GM23338 (cell line): ENCODE data around the gene ECM2.

Experiments
- CREB1 ChIP-seq: fragments of 250-450 bp; sonication (Bioruptor Pico); IDR thresholded peaks from 2 replicates; pipeline ENCODE4 v1.5.0; 2020; ENCODE audit warnings: low read depth, mild to moderate bottlenecking, moderate library complexity
- CTCF ChIP-seq, 2 experiments: fragments of 200-600 bp in 1 of 2; sonication (generic) in 1 of 2; conservative IDR thresholded peaks; 2 replicates each; pipeline versions ENCODE4 v1.5.1 to v1.6.1; 2016 to 2017; ENCODE audit warnings: antibody characterized with exemption in 2 of 2, low read depth in 2 of 2, mild to moderate bottlenecking in 2 of 2, moderate library complexity in 1 of 2
- ETS1 ChIP-seq: IDR thresholded peaks from 2 replicates; pipeline ENCODE4 v1.6.1; 2016; ENCODE audit warnings: antibody characterized with exemption
- EZH2 ChIP-seq: fragments of 200-600 bp; sonication (generic); IDR thresholded peaks from one replicate; pipeline ENCODE4 v1.8.0; 2017; ENCODE audit warnings: antibody characterized with exemption, mild to moderate bottlenecking, low read depth; ENCODE audit not compliant: unreplicated experiment
- EZH2phosphoT487 ChIP-seq: fragments of 200-600 bp; sonication (generic); IDR thresholded peaks from one replicate; pipeline ENCODE4 v1.8.1; 2018; ENCODE audit warnings: antibody characterized with exemption; ENCODE audit not compliant: unreplicated experiment
- JUNB ChIP-seq: IDR thresholded peaks from one replicate; pipeline ENCODE4 v1.6.1; 2016; ENCODE audit warnings: antibody characterized with exemption; ENCODE audit not compliant: unreplicated experiment
- NANOG ChIP-seq: IDR thresholded peaks from 2 replicates; pipeline ENCODE4 v1.6.1; 2016; ENCODE audit warnings: antibody characterized with exemption, borderline replicate concordance
- POLR2AphosphoS5 ChIP-seq: IDR thresholded peaks from 2 replicates; pipeline ENCODE4 v1.6.1; 2016; ENCODE audit warnings: antibody characterized with exemption, low read depth
- REST ChIP-seq: IDR thresholded peaks from one replicate; pipeline ENCODE4 v1.6.1; 2018; ENCODE audit warnings: antibody characterized with exemption; ENCODE audit not compliant: unreplicated experiment
- STAT1 ChIP-seq: IDR thresholded peaks from one replicate; pipeline ENCODE4 v1.6.1; 2016; ENCODE audit warnings: antibody characterized with exemption; ENCODE audit not compliant: unreplicated experiment
- ZNF114 ChIP-seq: fragments of 250-450 bp; sonication (Bioruptor Pico); IDR thresholded peaks from 2 replicates; pipeline ENCODE4 v1.5.0; 2020; ENCODE audit warnings: mild to moderate bottlenecking, moderate library complexity
- ZNF331 ChIP-seq: fragments of 250-450 bp; sonication (Bioruptor Pico); IDR thresholded peaks from 2 replicates; pipeline ENCODE4 v1.5.0; 2020; ENCODE audit warnings: low read depth, mild to moderate bottlenecking, moderate library complexity
- ZNF462 ChIP-seq: fragments of 250-450 bp; sonication (Bioruptor Pico); IDR thresholded peaks from 2 replicates; pipeline ENCODE4 v1.5.0; 2020; ENCODE audit warnings: mild to moderate bottlenecking, moderate library complexity

- TF ChIP-seq REST (no peak), CTCF (conservative IDR thresholded peaks at IDR 0.05; ENCODE audit: low read depth in 2 of 2) (no peak), ETS1 (no peak), EZH2phosphoT487 (no peak), POLR2AphosphoS5 (no peak), JUNB (no peak), EZH2 (no peak), NANOG (no peak), CREB1 (CRISPR knock-in tag) (no peak), ZNF331 (CRISPR knock-in tag) (no peak), STAT1 (no peak), ZNF462 (CRISPR knock-in tag) (no peak), ZNF114 (no peak)
Measured at GRCh38 chr9:92468206-92468605, 67.6 kb downstream of the ECM2 start.
